HG03280 (cell line): ENCODE measurements around the gene MIS18BP1.
A peak's percentile ranks its signal among the peaks of the same experiment; 100 is the strongest.
"Not testable (repeated sequence)": the region's sequence is repeated elsewhere in the genome, so short reads cannot be mapped to it uniquely, and the experiment has no call there.

Experiments used
- ATAC-seq: cut with Tn5 transposase; IDR thresholded peaks from one replicate; pipeline ENCODE4 v1.9.1; 2021; ENCODE audit warnings: mild to moderate bottlenecking, moderate library complexity; ENCODE audit not compliant: unreplicated experiment

MIS18BP1 gene

GRCh38 chr14:45253070-45253753, at the start of gene MIS18BP1:
MIS18BP1 (minus strand) TSS chr14:45253202; CDS start chr14:45247286, 5,916 bp downstream.
- ATAC-seq = peak; percentile 74

- no peak for ATAC-seq
Measured at GRCh38 chr14:45298423-45299117, 45.6 kb upstream of the MIS18BP1 start.

DNA sequence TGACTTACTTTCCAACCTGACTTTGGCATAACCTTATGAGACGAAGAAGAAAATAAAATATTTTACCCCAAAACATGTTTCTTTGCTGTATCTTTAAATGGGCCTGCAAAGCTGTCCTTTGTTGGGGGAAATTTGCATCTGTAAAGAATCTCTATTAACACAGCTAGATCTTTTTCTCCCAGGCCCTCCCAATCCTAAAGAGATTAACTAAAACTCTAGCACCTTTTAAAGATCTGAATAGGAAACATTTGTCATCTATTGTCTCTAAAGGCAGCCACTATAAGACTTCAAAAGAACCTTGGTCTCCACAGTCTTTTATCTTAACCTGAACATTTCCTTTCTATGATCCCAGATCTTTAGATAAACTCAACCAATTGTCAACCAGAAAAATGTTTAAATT, 41.8 kb upstream of the MIS18BP1 start:
- not testable (repeated sequence) for ATAC-seq

DNA sequence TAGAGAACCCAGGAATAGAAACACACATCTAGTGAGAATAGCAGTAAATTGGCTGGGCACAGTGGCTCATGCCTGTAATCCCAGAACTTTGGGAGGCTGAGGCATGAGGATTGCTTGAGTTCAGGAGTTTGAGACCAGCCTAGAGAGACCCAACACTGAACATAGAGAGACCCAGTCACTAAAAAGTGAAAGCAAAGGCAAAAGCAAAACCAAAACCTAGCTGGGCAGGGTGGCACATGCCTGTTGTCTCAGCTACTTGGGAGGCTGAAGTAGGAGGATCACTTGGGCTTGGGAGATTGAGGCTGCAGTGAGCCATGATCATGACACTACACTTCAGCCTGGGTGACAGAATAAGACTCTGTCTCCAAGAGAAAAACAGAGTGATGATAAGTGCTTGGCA, 37.5 kb upstream of the MIS18BP1 start:
- ATAC-seq = no peak

DNA sequence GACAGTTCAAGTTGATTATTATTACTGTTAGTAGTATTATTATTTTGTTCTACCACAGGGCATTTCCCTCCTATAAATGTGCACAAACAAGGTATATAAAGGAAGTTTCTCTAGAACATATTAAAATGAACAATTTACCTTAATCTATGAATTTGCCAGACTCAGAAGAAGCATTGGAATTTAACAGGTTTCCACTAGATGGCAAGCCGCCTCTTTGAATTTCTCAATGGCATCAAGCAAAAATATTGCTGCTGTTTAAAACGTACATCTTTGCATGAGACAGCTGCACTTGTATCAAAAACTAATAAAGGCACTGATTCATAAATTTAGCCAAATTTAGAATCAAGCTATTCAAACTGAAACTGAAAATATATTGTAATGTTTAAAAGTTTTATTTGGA, 34.6 kb upstream of the MIS18BP1 start:
- ATAC-seq = no peak

- ATAC-seq = no peak
Measured at GRCh38 chr14:45284802-45285201, 31.8 kb upstream of the MIS18BP1 start.

DNA sequence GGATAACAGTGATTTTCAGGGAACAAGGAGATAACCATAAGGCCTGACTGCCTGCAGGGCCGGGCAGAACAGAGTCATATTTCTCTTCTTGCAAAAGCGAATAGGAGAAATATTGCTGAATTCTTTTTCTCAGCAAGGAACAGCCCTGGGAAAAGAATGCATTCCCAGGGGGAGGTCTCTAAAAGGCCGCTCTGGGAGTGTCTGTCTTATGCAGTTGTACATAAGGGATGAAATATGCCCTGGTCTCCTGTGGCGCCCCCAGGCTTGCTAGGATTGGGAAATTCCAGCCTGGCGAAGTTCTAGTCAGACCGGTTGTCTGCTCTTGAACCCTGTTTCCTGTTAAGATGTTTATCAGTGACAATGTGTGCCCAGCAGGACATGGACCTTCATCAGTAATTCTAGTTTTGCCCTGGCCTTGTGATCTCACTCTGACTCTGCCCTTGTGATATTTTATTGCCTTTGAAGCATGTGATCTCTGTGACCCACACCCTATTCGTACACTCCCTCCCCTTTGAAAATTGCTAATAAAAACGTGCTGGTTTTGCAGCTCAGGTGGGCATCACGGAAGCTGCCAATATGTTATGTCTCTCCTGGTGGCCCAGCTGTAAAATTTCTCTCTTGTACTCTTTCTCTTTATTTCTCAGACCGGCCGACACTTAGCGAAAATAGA, 28.9 kb upstream of the MIS18BP1 start:
- not testable (repeated sequence) for ATAC-seq

DNA sequence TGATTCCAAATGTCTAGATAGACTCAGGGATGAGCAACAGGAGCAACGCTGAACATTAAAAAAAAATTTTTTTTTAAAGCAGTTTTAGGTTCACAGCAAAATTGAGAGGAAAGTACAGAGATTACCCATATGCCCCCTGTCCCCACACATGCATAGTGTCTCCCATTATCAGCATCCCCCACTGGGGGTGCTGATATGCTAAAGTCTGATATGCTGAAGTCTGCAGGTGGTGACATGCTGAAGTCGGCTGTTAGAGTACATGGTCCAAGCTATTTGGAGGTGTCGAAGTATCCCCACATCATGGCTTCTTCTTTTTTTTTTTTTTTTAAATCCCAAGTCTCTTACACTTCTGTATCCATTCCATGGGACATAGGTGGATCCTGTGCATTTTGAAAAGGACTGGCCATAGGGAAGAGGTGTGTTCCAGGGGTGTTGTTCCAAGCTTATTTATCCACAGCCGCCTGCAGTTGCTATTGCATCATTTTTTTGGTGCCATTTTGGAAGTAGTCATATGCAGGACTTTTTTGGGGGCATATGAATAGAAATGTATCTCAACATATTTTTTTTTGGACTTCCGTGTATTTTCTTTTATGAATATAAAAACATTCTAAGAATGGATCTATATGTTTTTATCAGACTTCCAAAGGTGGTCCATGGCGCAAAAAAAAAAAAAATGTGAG, 19.0 kb upstream of the MIS18BP1 start:
- ATAC-seq = no peak

DNA sequence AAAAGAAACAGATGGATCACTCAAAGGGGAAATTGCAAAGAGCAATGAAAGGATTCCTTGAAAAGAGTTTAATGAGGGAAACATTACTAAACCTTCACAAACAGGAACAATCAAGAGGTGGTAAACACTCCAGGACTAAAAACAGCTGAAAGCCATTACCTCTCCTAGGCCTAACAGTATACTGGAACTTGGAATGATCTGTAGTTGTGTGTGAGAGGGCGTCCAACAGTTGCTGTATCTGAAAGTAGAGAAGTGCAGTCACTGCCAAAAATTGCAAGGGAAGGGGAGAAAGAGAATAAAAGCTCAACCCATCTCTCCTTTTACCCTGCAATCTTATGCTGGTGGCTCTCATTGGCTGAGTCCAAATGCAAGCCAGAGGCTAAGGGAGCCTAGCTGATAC, 17.0 kb upstream of the MIS18BP1 start:
- ATAC-seq = no peak

DNA sequence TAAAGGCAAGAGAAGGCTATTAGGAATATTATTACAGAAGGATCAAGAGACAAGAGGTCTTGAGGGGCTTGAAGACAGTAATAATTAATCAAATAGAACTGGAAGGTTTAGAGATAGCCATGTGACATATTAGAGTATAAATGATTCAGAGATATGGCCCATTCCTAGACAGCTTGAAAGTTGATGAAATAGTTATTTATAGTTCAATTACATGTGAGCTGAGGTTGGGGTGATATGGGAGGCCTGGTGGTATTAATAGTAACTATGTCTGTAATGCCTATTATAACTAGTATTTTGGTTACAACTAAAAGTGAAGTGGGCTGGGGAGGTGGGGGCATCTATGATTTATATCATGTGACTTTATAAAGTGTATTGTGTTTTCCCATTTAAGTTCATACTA, 14.1 kb upstream of the MIS18BP1 start:
- ATAC-seq = no peak

DNA sequence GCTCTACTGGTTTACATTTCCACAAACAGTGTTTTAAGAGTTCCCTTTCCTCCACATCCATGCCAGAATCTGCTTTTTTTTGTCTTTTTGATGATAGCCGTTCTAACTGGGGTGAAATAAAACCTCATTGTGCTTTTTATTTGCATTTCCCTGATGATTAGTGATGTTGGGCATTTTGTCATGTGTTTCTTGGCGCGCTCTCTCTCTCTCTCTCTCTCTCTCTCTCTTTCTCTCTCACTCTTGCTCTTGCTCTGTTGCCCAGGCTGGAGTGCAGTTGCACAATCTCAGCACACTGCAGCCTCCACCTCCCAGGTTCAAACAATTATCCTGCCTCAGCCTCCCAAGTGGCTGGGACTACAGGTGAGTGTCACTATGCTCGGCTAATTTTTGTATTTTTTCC, 9.6 kb upstream of the MIS18BP1 start:
- no peak for ATAC-seq

DNA sequence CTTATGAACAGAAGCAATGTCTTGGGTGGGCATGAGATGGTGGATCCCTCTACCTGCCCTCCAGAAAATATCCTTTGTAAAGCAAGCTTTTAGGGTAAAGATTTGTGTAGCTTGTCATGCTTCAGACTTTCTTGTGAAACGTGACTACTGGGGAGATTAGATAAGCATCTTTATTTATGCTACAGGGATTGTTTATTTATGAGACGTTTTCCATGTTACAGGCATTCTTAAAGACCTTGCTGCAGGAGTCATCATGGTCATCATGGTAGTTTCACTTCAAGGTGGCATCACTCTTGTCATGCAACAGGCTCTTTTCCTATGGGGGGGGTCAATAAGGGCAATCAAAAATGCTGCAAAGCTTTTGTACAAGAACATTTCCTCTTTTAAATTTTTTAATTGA, 8.2 kb upstream of the MIS18BP1 start:
- ATAC-seq = no peak

- no peak for ATAC-seq
Measured at GRCh38 chr14:45258805-45259204, 5.8 kb upstream of the MIS18BP1 start.

GRCh38 chr14:45258073-45258472, 5.1 kb upstream of the MIS18BP1 start:
- ATAC-seq = no peak

- no peak for ATAC-seq
Measured at GRCh38 chr14:45254771-45255170, 1.8 kb upstream of the MIS18BP1 start.

DNA sequence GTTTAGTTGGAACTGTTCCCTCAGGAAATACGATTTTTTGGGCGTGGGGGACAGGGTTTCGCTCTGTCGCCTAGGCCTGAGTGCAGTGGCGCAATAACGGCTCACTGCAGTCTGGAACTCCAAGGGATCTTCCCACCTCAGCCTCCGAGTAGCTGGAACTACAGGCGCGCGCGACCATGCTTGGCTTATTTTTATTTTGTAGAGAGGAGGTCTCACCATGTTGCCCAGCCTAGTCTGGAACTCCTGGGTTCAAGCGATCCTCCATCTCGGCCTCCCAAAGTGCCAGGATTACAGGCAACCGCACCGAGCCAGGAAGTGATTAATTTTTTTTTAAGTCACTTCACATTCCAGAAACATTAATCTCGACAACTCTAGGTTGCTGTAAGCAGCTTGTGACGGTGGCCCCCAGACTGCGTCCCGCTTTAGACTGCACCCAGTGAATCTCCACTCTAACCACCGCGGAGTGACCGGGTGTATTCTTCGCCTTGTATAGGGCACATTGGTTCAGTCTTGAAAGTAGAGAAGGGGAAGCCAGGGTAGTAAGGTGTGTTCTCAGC, 830 bp upstream of the MIS18BP1 start:
- no peak for ATAC-seq

DNA sequence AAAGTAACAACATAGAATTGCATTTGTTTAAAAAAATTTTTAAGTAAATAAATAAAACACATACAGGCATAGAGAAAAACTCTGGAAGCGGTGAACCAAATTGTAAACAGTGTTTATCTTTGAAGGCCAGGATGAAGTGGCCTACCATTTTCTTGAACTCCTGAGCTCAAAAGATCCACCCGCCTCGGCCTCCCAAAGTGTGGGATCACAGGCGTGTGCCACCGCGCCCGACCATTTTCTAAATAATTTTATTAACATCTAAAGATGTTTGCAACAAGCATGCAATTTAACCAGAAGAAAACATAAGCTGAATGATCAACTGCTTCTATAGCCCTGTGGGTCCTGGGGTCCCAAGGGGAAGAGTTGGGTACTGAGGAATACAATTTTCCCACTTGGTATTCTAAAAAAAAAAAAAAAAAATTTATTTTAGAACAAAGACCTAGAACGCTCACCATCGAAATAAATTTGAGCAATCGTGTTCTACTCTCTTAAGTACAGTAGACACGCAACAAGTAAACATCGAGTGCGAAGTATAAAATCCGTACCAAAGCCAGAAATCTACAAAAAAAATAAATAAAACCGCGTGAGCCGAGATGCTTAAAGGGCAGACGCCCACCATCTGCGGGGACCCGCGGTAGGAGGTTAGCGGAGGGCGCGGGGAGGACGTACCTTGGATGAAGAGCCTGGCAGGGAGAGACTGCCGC, 484 bp downstream of the MIS18BP1 start:
- ATAC-seq = no peak

DNA sequence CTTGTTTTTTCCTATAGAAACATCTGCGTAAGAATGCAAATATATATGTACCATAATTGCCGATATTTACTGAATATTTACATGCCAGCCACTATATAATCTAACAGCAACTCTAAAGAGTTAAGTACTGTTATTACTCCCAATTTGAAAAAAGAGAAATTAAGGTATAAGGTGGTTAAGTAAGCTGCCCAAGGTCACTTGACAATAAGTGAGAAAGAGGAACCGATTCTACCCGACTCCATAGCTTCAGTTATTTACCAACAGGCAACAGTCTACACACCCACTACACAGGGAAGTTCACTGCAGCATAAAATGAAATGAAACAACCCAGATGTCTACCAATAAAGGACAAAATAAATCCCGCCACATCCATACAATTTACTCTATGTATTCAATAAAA, 1.1 kb downstream of the MIS18BP1 start:
- ATAC-seq = peak; percentile 60

DNA sequence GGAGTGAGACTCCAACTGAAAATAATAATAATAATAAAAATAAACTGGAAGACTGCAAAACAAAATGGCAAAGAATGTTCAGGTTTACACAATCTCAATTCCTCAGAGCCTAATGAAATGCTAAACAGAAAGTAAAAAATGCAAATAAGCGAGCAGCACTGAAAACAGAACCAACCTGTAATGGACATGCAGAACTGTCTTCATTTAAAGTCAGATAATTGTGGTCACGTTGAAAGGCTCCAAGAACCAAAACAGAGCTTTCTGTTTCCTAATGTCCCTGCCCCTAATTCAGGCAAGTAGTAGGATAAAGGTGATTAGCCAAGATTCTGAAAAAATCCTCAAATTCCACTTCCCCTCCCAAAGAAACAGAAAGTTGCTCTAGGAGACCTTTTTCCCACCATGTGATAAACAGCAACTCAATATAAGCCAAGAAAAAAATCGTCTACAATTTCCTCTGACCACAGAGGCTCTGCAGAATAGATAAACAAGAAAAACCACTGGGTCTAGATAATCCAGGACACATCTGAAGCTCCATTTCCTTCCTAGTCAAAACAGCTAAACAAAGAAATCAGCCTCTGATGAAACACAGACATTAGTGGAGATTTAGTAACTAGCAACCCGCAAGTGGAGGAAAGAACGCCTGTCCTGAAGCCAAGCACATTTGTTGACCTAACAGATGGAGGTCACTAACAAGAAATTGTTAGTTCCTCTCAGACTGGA, 3.0 kb downstream of the MIS18BP1 start:
- ATAC-seq = peak; percentile 34

- ATAC-seq = no peak
Measured at GRCh38 chr14:45247427-45247826, 5.6 kb downstream of the MIS18BP1 start.
